HK-2 (cell line): ENCODE data around the gene SCGB3A1.

ENCODE experiments used
- DNase-seq: peaks from one replicate; pipeline ENCODE4 v3.0.0-alpha.2; 2018; ENCODE audit not compliant: unreplicated experiment

SCGB3A1 gene

GRCh38 chr5:180604271-180604670 is 13.0 kb upstream of the SCGB3A1 start:
- no peak for DNase-seq

GRCh38 chr5:180603076-180603594 is 11.8 kb upstream of the SCGB3A1 start:
- no peak for DNase-seq

- DNase-seq, result no peak
These were observed 11.3 kb upstream of the SCGB3A1 start for GRCh38 chr5:180602481-180603075.

GRCh38 chr5:180601591-180602480 is 10.5 kb upstream of the SCGB3A1 start:
- DNase-seq, result no peak

- DNase-seq, result no peak
These were observed 9.3 kb upstream of the SCGB3A1 start for GRCh38 chr5:180600554-180601041.

GRCh38 chr5:180599981-180600553 is 8.8 kb upstream of the SCGB3A1 start:
- no peak for DNase-seq

- DNase-seq, result no peak
These were observed 8.3 kb upstream of the SCGB3A1 start for GRCh38 chr5:180599590-180599914.

- DNase-seq, result no peak
These were observed 7.7 kb upstream of the SCGB3A1 start for GRCh38 chr5:180598797-180599589.

GRCh38 chr5:180598316-180598701 is 7.0 kb upstream of the SCGB3A1 start:
- DNase-seq, result no peak

GRCh38 chr5:180596668-180597231 is 5.5 kb upstream of the SCGB3A1 start:
- no peak for DNase-seq

- DNase-seq, result no peak
These were observed 4.9 kb upstream of the SCGB3A1 start for GRCh38 chr5:180596115-180596667.

- DNase-seq, result no peak
These were observed 4.2 kb upstream of the SCGB3A1 start for GRCh38 chr5:180595381-180596114.

- no peak for DNase-seq
These were observed 3.7 kb upstream of the SCGB3A1 start for GRCh38 chr5:180595046-180595379.

GRCh38 chr5:180594311-180595045 is 3.2 kb upstream of the SCGB3A1 start:
- DNase-seq, result no peak

GRCh38 chr5:180593446-180594206 is 2.3 kb upstream of the SCGB3A1 start:
- DNase-seq, result no peak

GRCh38 chr5:180592176-180592575 is 877 bp upstream of the SCGB3A1 start:
- DNase-seq, result no peak

- DNase-seq, result no peak
These were observed 572 bp downstream of the SCGB3A1 start for GRCh38 chr5:180590543-180591310.

- DNase-seq, result no peak
These were observed 1.3 kb downstream of the SCGB3A1 start for GRCh38 chr5:180589771-180590542.
